Left cardiac atrium (tissue), 2 donors: ENCODE results near the gene MLEC. TPM values are rescaled to one million over a fixed set of nuclear protein-coding genes. Genes with fewer than 3 reads are reported as not detected.

Experiments
- total RNA-seq, 2 donors: library from RNA; stranded (reverse); fragmentation: NEBNext Ultra II Directional; extraction: Animal tissue kit (Norgen Biotek cat#: 25700); gene quantifications; one replicate each; pipeline ENCODE4 v1.2.1, GENCODE V29; 2021
- donor health status: DM: no; HTN: yes; CAD: no; lungs with severe emphysema.
- donor health status: DM: yes; HTN: yes; CAD: no.

MLEC gene
- total RNA-seq, 2 donors from 2014 or later, result 166 to 173 TPM

Other genes with a start within 250 kb of the MLEC start
- 100 to 1,000 TPM; 182 to 201 TPM for gene COX6A1, start 249.0 kb upstream of the MLEC start, total RNA-seq
- gene TRIAP1, start 240.8 kb upstream of the MLEC start, total RNA-seq, result 10 to 100 TPM; 13.6 to 15.3 TPM
- 10 to 100 TPM; 14.8 to 19.1 TPM for gene GATC, start 240.7 kb upstream of the MLEC start, total RNA-seq
- 10 to 100 TPM; 50.4 to 68.6 TPM for gene SRSF9, start 217.4 kb upstream of the MLEC start, total RNA-seq
- 100 to 1,000 TPM; 156 to 237 TPM for gene DYNLL1, start 191.0 kb upstream of the MLEC start, total RNA-seq
- gene COQ5, start 158.0 kb upstream of the MLEC start, total RNA-seq, result 10 to 100 TPM; 28.6 to 29.3 TPM
- gene RNF10, start 152.8 kb upstream of the MLEC start, total RNA-seq, result 100 to 1,000 TPM; 225 to 240 TPM
- 10 to 100 TPM; 27.9 to 34.3 TPM for gene POP5, start 105.7 kb upstream of the MLEC start, total RNA-seq
- 1 to 10 TPM; 1.5 to 4.6 TPM for gene CABP1, start 46.5 kb upstream of the MLEC start, total RNA-seq
- 10 to 100 TPM; 14.2 to 18.2 TPM for gene UNC119B, start 23.3 kb downstream of the MLEC start, total RNA-seq
- 10 to 100 TPM; 49.4 to 52.0 TPM for gene ACADS, start 38.7 kb downstream of the MLEC start, total RNA-seq
- 10 to 100 TPM; 27.6 to 29.7 TPM for gene SPPL3, start 217.2 kb downstream of the MLEC start, total RNA-seq